Gastroesophageal sphincter (tissue), 3 donors: ENCODE measurements around the gene FAM32A.

Experiments
- EP300 ChIP-seq: sonication (generic); formaldehyde crosslinking; IDR thresholded peaks from one replicate; pipeline ENCODE4 v1.6.1; 2017; ENCODE audit warnings: antibody characterized with exemption, mild to moderate bottlenecking
- POLR2A ChIP-seq, 2 donors: fragments of 450-650 bp; IDR thresholded peaks; one replicate each; pipeline ENCODE4 v1.6.1; 2017; ENCODE audit warnings: antibody characterized with exemption in 2 of 2, mild to moderate bottlenecking in 2 of 2, moderate library complexity in 1 of 2
- POLR2AphosphoS5 ChIP-seq: sonication (generic); formaldehyde crosslinking; IDR thresholded peaks from one replicate; pipeline ENCODE4 v1.6.1; 2017; ENCODE audit warnings: antibody characterized with exemption
- TF ChIP-seq, protein P1 (sequence below), 4 experiments: fragments of 200-600 bp in 2 of 4; fragments of 450-650 bp in 2 of 4; sonication (generic) in 1 of 4; IDR thresholded peaks; one replicate each; pipeline ENCODE4 v1.5.1; 2017 to 2019; ENCODE audit warnings: antibody characterized with exemption in 4 of 4, mild to moderate bottlenecking in 2 of 4, moderate library complexity in 2 of 4

DNA sequence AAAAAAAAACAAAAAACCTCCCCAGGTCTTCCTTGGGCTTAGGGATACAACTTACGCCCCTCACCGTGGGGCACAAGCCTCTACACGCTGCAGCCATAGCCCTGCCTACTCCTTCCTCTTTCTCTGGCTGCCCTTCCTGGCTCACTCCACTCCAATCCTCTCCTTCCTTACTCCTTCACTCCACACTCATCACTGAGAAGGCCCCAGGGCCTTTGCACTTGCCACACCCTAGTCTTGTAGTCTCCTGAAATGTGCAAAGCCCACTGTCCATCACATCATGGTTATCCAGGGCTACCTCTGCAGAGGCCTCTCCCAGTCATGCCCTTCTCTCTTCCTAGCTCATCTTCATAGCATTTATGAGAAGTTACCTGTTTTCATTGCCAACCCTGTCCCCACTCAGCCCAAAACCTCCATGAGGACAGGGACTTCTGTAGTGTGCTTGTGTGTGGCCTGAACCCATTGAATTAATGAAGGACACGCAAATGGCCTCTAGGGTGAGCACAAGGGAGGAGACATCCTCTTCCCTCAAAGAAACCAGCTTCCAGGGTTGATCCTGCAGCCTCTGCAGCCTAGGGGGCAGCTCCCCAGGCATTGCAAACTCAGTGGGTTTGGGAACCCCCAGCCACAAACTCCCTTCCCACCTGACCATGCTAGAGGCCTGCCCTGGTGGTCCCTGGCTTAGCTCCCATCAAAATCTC is 49.6 kb upstream of the FAM32A start:
- TF ChIP-seq, protein P1, sequence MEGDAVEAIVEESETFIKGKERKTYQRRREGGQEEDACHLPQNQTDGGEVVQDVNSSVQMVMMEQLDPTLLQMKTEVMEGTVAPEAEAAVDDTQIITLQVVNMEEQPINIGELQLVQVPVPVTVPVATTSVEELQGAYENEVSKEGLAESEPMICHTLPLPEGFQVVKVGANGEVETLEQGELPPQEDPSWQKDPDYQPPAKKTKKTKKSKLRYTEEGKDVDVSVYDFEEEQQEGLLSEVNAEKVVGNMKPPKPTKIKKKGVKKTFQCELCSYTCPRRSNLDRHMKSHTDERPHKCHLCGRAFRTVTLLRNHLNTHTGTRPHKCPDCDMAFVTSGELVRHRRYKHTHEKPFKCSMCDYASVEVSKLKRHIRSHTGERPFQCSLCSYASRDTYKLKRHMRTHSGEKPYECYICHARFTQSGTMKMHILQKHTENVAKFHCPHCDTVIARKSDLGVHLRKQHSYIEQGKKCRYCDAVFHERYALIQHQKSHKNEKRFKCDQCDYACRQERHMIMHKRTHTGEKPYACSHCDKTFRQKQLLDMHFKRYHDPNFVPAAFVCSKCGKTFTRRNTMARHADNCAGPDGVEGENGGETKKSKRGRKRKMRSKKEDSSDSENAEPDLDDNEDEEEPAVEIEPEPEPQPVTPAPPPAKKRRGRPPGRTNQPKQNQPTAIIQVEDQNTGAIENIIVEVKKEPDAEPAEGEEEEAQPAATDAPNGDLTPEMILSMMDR (IDR thresholded peaks at IDR 0.05) = no peak
- TF ChIP-seq POLR2AphosphoS5 = no peak
- no peak for TF ChIP-seq POLR2A (IDR thresholded peaks at IDR 0.05)
- TF ChIP-seq EP300 = no peak
